Measurements from ENCODE around the gene FZD10. TPM values are rescaled to one million over a fixed set of nuclear protein-coding genes. Genes with fewer than 3 reads are reported as not detected.

Gene FZD10
- total and polyA plus RNA-seq, 12 donors: 0.07 to 0.44 (median 0.14) TPM; not detected in 3

DNA sequence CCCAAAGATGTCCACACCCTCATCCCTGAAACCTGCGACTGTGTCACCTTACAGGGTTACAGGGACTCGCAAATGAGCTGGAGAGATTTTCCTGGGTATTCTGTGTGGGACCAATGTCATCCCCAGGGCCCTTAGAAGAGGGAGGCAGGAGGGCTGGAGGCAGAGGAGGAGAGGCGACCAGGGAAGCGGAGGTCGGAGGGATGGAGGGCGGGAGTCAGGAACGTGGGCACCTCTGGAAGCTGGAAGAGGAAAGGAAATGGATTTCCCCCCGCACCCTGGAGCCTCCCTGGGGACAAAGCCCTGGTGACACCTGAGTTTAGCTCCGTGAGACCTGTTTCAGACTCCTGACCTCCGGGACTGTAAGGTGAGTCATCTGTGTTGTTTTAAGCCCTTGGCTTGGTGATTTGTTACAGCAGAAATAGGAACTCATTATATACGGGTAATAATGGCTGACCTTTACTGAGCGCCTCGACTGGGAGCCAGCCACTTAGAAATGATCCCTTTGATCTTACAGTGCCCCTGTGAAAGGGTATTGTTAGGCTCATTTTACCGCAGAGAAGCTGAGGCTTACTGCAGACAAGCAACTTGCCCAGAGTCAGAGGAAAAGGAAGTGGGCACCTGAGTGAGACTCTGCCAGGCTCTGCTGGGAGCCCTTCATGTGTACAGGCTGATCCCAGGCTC is 29.3 kb upstream of the FZD10 start:
- Histone ChIP-seq H3K36me3 (replicated peaks in 1 of 2) (no peaks in the 10 kb centered on the region), H3K27me3 (peaks cover 3% of the 10 kb centered on the region), H3K4me3 (no peak overlapping the region), H3K27ac (no peak overlapping the region), H3K9me3 (replicated peaks in 1 of 3) (no peaks in the 10 kb centered on the region), H3K4me1 (replicated peaks in 1 of 2) (peaks cover 2 to 10% of the 10 kb centered on the region in 2 donors)
- DNase-seq: no peak
- WGBS, 4 donors: 51 to 55% (median 53%) methylated on average over 13 to 14 of the region's 14 CpGs
- intact Hi-C loops (cut with DNase I): no loop called here
- TF ChIP-seq POLR2A (IDR thresholded peaks at IDR 0.05): no peak
- TF ChIP-seq, protein P1, sequence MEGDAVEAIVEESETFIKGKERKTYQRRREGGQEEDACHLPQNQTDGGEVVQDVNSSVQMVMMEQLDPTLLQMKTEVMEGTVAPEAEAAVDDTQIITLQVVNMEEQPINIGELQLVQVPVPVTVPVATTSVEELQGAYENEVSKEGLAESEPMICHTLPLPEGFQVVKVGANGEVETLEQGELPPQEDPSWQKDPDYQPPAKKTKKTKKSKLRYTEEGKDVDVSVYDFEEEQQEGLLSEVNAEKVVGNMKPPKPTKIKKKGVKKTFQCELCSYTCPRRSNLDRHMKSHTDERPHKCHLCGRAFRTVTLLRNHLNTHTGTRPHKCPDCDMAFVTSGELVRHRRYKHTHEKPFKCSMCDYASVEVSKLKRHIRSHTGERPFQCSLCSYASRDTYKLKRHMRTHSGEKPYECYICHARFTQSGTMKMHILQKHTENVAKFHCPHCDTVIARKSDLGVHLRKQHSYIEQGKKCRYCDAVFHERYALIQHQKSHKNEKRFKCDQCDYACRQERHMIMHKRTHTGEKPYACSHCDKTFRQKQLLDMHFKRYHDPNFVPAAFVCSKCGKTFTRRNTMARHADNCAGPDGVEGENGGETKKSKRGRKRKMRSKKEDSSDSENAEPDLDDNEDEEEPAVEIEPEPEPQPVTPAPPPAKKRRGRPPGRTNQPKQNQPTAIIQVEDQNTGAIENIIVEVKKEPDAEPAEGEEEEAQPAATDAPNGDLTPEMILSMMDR (IDR thresholded peaks at IDR 0.05): no peak

DNA sequence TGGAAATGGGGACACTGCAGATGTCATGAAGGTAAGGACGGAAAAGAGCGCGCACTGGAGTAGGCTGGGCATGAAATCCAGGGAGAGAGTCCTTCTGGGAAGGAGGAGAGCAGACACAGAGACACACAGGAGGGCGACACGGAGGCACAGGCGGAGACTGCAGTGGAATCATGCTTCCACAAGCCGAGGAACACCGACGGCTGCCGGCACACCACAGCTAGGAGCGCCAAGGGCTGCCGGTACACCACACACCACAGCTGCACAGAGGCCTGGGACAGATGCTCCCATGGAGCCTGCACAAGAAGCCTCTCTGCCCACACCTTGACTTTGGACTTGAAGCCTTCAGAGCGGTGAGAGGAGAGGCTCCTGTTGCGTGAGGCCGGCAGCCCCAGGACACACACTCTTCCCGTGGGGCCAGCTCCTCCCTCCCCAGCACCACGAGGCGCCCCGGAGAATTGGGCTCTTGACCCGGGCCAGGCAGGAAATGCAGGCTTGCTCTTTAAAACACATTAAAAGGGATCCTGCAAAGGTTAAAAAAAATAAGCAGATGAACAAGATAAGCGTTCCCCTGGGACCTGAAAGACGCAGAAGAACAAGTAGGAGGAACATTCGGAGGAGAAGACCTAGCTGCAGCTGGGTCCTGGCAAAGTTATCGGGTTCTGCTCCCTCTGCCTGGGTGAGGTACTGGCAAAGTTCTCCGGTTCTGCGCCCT is 28.3 kb upstream of the FZD10 start:
- DNase-seq: no peak

DNA sequence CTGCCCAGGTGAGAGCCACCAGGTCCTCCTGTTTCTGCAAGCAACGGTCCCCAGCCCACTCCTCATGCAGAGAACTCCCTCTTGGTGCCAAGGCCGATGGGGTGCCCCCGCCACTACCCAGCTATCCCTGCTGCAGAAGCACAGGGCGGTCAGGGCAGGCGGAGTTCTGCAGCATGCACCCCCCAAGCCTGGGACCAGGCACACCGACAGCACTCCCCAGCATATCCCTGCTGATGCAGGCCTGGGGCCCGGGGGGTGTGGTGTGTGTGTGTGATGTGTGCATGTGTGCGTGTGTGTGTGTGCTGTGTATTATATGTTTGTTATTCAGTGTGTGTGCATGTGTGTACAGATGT is 27.7 kb upstream of the FZD10 start:
- H3K36me3 ChIP-seq (replicated peaks in 1 of 2): no peaks in the 10 kb centered on the region
- no peak for TF ChIP-seq POLR2A (IDR thresholded peaks at IDR 0.05)
- TF ChIP-seq, protein P1 (IDR thresholded peaks at IDR 0.05): no peak
- H3K9me3 ChIP-seq (replicated peaks in 1 of 3): no peaks in the 10 kb centered on the region
- no peak for DNase-seq
- H3K4me3 ChIP-seq: no peak overlapping the region
- intact Hi-C loops (cut with DNase I): no loop called here
- peaks cover 3% of the 10 kb centered on the region for H3K27me3 ChIP-seq
- no peak overlapping the region for H3K27ac ChIP-seq
- no peaks in the 10 kb centered on the region for H3K4me1 ChIP-seq (replicated peaks in 1 of 2)
- WGBS, 4 donors: 71 to 79% (median 76%) methylated on average over 2 to 8 of the region's 8 CpGs

More for the DNA sequence above, 28.3 kb upstream of the FZD10 start:
- Histone ChIP-seq H3K27me3 (peaks cover 3% of the 10 kb centered on the region), H3K4me1 (replicated peaks in 1 of 2) (peaks cover 0 to 2% of the 10 kb centered on the region in 2 donors), H3K36me3 (replicated peaks in 1 of 2) (no peaks in the 10 kb centered on the region), H3K9me3 (replicated peaks in 1 of 3) (no peaks in the 10 kb centered on the region), H3K4me3 (no peak overlapping the region), H3K27ac (no peak overlapping the region)
- TF ChIP-seq, protein P1 (IDR thresholded peaks at IDR 0.05): no peak
- no peak for TF ChIP-seq POLR2A (IDR thresholded peaks at IDR 0.05)
- 63 to 75% (median 66%) methylated on average over 24 to 26 of the region's 26 CpGs for WGBS, 4 donors
- intact Hi-C loops (cut with DNase I): no loop called here

- H3K36me3 ChIP-seq (replicated peaks in 1 of 2): no peaks in the 10 kb centered on the region
- DNase-seq: no peak
- TF ChIP-seq, protein P1 (IDR thresholded peaks at IDR 0.05): no peak
- no peak for TF ChIP-seq POLR2A (IDR thresholded peaks at IDR 0.05)
- H3K27me3 ChIP-seq: peaks cover 3% of the 10 kb centered on the region
- H3K9me3 ChIP-seq (replicated peaks in 1 of 3): no peaks in the 10 kb centered on the region
- intact Hi-C loops (cut with DNase I): no loop called here
- H3K4me3 ChIP-seq: no peak overlapping the region
- H3K4me1 ChIP-seq (replicated peaks in 1 of 2): no peaks in the 10 kb centered on the region
- WGBS, 4 donors: 75 to 81% (median 79%) methylated on average over 11 of the region's 11 CpGs
- H3K27ac ChIP-seq: no peak overlapping the region
Observed at GRCh38 chr12:130136509-130137039, 25.7 kb upstream of the FZD10 start.

Data from adrenal gland (tissue), 12 donors.